Stromal cell of bone marrow (primary cell): Measurements from ENCODE around the gene WDR26.
A peak's percentile ranks its signal among the peaks of the same experiment; 100 is the strongest.
"Not testable (repeated sequence)": the region's sequence is repeated elsewhere in the genome, so short reads cannot be mapped to it uniquely, and the experiment has no call there.

Source experiments
- DNase-seq: peaks from one replicate; pipeline ENCODE4 v3.0.0-alpha.2; 2012; ENCODE audit warnings: low read depth

Gene WDR26

DNA sequence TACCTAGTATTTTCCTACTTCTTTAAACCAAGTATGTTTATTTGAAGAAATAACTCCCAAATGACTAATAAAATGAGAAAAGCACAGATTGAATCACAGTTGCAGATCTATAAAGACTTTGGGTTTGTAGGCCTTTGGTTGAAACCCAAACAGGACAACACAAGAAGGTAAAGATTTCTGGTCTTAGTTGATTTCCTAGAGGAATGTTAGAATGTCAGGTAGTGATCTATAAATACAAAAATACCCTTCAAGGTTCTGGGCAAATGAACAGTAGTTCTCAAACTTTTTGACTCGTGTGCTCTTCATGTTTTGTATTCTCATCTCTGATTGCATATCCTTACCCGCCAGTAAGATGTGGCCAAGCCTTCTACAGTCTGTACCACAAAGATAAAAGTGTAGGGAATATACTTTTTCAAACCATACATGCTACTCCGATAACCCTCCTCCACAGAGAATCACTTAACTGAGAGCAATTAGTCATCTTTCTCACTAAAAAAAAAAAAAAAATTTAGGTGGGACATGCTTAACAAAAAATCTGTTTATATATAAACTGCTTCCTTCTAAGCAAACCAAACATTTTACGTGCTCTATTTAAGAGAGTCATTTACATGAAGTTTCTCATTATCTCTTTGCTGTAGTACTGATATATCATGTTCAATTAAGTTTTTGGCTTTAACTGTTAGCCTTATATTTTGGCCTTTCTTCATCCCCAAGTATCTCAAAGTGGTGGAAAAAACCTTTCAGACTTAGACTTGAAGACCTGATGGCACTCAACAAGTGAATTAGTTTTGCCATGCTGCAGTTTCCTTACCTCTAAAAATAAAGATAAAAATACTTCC, 42.0 kb downstream of the WDR26 start:
- no peak for DNase-seq

DNA sequence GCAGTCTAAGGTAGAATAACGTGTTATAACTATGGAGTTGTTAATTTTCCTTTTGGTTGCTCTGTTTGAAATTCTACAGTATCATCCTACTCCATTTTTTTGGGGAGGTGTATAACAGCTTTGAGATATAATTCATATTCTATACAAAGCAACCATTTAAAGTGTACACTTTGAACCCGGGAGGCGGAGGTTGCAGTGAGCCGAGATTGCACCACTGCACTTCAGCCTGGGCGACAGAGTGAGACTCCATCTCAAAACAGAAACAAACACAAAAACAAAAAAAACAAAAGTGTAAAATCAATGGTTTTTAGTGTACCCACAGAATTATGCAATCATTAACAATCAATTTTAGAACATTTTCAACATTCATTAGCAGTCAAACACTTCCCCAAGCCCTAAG, 44.1 kb downstream of the WDR26 start:
- DNase-seq: no peak

DNA sequence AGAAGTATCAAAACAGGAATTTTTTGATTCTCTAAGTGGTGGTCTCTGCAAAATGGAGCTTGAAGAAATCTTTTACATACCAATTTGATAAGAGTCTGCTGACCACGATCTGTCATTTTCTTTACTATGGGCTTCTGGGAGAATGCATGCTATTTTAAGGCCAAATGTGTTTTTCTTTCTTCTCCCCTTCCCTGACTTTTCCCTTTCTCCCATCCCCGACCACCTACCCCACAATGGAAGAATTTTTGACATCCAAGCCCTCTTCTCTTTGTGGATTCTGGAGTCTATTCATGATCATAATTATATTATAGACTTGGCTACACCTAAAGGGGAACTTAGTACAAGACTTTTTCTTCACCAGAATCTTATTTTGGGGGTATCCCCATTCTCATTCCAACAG, 46.7 kb downstream of the WDR26 start:
- DNase-seq: no peak

DNA sequence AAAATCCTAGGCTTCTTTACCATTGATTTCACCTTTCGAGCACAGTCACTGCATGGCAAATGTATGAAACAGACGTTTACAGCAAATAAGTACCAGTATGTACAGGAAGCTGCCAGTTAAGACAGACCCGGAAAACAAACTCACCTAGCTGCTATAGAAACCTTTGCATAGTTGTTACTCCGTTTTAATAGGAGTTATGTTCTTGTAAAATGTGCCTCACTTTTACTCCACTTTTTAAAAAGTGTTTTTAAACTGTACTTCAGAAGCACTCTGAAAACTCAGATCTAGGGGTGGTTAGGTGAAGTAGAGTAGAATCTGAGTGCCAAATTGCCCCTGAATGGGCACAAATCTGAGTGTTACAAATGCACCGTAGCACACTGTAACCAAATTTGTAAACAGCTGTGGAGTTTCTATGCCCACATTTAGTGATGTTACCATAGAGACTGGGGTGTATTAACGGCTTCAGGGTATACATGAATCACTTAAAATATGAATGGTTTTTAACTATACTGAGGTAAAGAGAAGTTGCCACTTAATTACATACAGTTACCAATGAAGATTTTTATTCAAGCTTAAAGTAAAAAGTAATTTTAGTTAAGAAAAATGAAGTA, 47.2 kb downstream of the WDR26 start:
- DNase-seq: no peak

DNA sequence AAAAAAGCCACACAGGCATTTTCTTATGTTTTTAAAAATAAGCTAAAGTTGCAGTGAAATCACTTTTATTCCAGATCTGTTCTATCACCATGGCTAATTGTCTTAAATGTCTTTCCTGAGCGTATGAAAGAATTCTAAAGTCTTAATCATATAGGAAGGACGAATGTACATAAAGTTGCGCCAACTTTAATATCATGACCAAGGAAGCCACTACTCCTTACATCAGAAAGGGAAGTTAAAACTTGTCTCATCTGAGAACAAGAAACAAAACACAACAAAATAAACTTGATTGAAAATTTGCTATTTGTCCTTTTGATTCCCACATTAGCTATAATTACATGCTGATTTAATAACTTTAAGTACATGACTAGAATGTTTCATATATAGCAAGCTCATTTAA, 51.4 kb downstream of the WDR26 start:
- no peak for DNase-seq

DNA sequence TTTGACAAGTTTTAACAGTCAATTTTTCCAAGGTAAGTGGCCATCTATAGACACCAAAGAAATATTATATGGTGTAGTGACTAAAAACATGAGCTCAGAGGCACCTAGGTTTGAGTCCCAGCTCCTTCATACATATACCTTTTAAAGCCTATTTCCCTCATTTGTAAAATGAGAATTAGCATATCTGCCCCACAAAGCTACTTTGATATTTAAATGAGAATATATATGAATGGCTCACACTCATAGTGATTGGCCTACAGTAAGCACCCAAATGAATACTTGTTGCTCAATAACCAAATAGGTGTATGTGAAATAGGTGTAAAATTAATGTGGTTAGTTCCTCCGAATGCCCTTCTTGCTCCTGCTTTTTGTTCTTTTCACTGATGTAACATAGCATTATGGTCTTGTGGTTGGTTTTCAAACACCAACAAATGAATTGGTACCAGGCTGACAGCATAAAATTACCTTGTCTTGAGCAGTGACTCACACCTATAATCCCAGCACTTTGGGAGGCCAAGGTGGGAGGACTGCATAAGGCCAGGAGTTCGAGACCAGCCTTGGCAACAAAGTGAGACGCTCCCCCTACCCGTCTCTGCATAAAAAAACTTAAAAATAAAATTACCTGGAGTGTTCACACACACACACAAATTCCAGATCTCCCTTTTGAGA, 52.6 kb downstream of the WDR26 start:
- DNase-seq: no peak

DNA sequence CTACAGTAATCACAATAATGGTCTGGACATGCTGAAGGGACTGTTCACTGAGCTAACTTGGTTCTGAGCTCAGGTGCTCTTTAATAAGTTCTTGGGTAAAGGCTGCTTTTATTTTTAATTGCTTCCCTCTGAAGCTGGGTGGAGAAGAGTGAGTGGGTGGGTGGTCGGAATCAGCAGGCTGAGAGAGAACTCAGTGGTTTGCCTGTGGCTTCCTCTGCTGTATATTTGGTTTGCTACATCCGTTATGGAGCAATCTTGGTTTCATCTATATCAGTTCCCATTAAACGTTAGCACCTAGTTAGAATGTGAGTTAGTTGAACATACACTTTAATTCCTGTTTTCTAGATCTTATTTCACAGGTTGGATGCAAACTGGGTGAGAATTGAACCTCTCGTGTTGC, 54.6 kb downstream of the WDR26 start:
- DNase-seq: no peak

DNA sequence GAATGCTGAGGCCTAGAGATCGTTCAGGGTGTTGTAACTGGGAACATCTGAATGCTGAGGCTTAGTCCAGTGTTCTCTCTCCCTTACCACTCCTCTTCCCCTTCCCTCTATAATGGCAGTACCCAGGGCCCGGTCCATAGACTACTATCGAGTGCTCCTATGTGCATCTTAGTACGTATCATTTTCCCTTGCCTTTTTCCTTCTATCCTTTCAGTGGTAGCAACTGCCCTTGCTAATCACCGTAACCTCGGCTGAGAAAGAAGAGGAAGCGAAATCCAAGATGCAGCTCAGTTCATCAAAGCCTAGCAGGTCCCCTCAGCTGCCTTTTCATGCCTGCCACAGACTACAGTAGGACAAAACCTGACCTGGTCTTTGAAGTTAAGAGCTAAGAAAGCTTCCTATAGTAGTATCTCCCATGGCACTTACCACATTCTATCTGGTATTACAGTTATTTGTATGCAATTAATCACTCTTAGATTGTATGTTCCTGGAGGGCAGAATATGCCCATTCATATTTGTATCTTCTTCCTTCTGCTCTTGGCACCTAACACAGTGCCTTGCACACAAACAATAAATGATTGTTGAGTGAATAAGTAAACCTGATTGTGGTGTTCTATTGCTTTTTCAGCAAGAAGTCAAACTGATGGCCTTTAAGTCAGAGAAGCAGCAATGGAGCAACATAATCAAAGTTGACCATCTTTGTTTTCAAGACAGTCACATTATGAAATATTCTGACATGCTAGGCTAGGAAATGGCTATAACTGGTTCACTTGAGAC, 55.6 kb downstream of the WDR26 start:
- no peak for DNase-seq

DNA sequence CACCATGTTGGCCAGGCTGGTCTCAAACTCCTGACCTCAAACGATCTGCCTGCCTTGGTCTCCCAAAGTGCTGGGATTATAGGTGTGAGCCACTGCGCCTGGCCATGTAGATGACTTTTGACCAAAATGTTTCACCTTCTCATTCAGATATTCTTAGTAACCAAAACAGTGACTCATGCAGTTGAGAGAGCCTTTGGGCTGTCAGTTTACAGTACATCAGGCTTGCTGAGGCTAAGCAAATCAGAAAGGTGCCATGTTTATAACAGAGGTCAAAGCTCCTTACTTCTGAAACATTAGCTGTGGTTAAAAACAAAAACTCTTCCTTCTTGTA, 57.0 kb downstream of the WDR26 start:
- peak; percentile 12 for DNase-seq

DNA sequence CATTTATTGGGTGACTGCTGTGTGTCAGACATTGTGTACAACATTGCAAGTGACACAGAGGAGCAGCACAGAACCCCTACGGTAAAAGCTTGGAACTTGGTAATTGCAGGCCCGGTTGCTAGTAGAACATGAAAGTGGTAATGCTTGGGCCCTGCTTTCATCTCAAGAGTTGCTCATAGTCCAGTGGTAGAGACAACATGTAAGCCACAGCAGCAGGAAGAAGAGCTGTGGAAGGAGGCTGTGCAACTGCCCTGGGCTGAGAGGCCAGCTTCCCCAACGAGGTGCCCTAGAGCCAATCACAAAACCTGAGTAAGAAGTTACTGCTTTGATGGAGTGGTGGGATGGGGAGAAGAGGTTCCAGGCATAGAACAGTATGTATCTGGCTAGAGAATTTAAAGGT, 59.5 kb downstream of the WDR26 start:
- DNase-seq: no peak

DNA sequence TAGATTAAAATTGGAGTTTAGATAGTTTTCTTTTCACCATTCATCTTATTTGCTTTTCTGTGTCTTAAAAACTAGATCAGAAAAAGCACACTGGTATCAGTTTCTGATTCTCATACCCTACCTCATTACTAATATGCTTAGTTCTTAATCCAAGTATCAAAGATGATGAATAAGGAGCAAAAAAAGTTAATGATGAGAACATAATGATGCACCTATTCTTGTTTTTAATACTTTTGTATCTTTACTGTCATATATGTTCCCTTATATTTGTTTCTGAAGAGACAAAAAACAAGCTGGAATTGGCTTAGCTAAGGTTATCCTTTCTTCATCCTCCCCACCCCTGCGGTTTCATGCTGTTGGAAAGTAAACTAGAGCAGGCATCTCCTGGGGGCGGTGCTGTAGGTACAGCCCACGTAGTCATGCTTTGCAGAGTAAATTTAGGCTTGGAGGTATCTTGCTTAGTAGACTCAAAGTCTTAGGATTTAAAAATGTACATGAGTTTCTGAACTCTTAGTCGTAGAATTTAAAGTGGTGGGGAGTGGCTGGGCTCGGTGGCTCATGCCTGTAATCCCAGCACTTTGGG, 61.5 kb downstream of the WDR26 start:
- DNase-seq: no peak

DNA sequence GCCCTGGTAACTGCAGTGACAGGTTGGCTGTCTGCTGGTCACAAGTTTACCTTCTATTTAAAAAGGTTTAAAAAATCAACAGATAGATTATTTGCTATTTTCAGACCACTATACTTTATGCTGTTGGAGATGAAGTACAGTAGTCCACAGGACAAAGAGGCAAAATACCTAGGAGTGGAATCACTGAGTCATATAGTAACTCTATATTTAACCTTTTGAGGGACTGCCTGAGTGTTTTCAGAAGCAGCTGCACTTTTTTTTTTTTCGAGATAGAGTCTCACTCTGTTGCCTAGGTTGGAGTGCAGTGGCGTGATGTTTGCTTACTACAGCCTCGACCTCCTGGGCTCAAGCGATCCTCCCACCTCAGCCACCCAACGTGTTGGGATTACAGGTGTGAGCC, 66.2 kb downstream of the WDR26 start:
- no peak for DNase-seq

DNA sequence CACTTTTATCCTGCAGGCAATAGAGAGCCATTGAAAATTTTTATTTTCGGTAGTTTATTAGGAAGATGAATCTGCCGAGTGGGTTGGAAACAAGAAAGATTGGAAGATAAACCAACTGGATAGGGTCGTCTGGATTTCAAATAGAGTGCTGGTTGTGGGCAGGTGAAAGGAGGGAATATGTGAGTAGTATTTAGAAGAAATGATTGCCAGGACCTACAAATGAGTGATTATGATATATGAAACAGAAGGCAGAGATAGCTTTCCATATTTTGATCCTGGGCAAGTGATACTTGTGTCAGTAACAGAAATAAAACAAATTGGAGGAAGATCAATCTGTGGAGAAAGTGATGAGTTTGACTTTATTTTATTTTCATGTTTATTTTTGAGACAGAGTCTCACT, 75.4 kb downstream of the WDR26 start:
- no peak for DNase-seq

DNA sequence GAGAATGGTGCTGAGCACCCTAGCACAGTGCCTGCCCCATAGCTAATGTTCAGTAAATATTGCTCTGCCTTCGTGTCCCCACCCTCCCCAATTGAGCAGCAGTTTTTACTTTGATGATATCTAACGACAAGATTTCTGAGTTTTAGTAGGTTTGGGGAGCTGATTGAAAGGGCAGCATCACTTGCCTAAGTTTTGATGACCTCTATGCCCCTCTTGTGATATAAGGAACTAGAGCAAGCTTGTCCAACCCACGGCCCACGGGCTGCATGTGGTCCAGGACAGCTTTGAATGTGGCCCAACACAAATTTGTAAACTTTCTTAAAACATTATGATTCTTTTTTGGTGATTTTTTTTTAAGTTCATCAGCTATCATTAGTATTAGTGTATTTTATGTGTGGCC, 76.4 kb downstream of the WDR26 start:
- DNase-seq: no peak

DNA sequence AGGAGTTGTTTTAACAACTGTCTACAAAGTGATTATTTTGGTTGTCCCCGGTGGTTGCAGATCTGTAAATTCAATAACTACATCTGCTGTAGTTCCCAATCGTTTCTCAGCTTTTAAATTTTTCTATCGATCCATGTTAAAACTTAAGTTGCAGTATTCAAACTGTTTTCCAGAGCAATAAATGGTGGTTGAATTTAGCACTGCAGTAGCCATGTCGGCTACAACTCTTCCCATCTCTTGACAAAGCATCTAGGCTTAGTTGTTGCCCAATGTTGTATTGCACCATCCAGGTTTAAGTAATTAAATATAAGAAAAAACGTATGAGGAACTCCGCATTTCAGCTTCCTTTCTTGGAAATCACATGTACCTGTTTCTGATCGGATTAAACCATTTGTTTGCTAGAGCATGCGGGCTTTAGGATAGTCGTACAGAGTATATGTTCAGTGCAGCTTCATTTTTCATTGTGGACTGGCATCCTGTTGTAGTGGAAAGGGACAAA, 76.9 kb downstream of the WDR26 start:
- peak; percentile 24 for DNase-seq

DNA sequence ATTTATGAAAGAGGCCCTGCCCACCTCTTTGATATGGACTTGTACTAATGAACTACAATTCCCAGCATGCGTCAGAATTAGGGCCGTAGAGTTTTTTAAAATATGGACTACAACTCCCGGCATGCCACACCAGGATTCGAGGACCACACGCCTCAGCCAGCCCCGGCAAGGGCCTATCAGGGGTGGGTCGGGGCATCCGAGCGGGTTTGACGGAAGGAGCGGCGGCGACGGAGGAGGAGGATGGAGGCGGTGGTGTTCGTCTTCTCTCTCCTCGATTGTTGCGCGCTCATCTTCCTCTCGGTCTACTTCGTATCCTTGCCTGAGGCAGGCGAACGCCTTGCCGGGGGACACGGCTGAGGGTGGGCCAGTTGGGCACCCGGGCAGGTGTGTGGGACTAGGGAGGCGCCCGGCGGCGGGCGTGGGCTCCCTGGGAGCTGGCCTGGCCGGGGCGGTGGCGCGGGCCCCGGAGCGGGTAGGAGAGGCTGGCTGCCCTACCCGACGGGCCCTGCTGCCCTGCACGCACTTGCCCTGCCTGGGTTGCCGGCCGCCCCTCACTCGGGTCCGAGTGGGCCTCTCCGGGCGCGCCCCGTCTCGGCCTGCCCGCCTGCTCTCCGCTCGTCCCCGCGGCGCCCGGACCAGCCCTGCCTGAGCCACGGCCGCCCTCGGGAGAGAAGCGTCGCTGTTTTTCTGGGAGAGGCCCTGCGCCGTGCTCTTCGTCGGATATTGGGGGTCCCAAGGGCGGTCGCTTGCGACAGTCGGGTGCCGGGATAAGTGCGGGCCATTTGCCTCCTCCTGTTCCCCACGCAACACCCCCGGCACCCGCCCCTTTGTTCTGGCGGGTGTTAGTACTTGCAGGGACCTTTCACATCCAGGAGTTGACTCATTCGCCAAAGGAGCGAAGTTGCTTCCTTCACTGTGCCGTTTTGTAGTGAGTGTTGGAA, 77.6 kb downstream of the WDR26 start, which contains the start of gene CNIH4:
Gene CNIH4, plus strand, starts transcription at position 195 of the 941 bp plus-strand sequence. Its CDS starts 46 bp downstream, at position 241.
- DNase-seq: peak; percentile 94

DNA sequence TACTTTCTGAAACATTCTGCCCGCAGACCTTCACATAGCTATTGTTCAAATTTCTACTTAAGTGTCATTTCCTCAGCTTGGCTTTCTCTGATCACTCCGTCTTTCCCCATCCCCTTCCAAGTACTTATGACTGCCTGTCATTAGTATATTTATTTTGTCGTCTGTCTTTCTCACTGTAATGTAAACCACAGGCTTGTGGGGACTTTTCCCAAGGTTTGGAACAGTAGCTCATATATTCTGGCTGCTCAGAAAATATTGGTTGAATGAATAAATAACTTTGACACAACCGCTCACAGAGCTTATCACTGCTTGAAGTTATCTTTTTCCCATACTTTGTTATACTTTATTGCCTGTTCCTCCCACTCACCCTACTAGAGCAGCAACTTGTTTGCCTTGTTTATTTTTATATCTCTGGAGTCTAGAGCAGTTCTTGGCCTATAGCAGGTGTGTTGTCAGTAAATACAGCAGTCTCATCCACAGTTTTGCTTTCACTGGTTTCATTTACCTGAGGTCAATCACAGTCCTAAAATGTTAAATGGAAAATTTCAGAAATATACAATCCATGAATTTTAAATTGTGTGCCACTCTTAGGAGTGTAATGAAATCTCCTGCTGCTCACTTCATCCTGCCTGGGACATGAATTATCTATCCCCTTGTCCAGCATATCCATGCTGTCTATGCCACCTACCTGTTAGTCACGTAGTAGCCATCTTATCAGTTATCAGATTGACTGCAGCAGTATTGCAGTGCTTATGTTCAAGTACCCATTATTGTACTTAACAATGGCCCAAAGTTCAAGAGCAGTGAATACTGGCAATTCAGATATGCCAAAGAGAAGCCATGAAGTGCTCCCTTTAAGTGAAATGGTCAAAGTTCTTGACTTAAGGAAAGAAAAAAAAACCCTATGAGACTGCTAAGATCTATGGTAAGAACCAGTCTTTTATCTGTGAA, 80.3 kb downstream of the WDR26 start:
- DNase-seq: no peak

DNA sequence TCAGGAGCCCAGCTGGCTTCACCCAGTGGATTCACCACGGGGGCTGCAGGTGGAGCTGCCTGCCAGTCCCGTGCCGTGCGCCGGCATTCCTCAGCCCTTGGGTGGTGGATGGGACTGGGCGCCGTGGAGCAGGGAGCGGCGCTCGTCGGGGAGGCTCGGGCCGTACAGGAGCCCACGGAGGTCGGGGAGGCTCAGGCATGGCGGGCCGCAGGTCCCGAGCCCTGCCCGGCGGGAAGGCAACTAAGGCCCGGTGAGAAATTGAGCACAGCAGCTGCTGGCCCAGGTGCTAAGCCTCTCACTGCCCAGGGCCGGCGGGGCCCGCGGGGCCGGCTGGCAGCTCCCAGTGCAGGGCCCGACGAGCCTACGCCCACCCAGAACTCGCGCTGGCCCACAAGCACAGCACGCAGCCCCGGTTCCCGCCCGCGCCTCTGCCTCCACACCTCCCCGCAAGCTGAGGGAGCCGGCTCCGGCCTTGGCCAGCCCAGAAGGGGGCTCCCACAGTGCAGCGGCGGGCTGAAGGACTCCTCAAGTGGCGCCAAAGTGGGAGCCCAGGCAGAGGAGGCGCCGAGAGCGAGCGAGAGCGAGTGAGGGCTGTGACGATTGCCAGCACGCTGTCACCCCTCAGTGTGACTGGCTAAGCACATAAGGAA, 82.0 kb downstream of the WDR26 start:
- DNase-seq: not testable (repeated sequence)

DNA sequence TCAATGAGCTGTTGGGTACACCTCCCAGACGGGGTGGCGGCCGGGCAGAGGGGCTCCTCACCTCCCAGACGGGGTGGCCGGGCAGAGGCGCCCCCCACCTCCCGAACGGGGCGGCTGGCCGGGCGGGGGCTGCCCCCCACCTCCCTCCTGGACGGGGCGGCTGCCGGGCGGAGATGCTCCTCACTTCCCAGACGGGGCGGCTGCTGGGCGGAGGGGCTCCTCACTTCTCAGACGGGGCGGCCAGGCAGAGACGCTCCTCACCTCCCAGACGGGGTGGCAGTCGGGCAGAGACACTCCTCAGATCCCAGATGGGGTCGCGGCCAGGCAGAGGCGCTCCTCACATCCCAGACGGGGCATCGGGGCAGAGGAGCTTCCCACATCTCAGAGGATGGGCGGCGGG, 84.9 kb downstream of the WDR26 start:
- not testable (repeated sequence) for DNase-seq
